ENCODE results near the gene NDST1.

Gene NDST1

DNA sequence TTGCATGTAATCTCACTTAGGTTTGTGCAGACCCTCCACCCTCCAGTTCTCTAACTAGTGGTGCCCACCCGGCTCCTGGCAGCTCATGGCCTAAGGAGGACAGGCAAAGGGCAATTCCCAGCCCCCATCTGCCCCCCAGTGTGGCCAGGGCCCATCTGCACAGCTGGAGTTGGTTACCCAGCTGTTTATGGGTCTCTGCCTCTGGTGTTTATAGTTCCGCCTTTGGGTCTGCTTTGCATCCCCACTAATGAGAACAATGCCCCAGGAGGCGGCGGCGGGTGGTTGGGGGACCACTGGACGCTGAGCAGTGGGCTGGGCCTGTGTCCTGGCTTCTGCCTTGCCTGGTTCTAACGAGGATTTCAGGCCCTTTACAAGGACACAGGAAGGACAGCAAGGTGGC, 62.4 kb downstream of the NDST1 start:
- no peak for DNase-seq (ENCODE audit: low read depth)

DNA sequence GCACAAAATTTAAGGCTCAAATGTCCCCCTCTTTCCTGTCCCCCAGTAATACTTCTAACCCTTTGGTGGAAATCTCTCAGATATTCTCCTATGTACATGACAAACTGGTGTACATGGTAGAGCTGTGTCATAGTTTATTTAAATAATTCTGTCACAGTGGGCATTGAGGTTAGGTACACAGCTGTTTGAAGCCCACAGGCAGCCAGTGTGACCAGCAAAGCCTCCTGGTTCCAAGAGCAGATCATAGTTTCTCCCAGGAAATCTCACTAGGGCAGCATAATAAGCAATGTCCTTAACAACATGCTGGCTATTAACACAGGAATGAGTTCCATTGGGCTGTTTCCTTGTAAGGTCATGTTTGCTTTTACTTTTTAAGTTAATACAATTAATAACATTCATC, 63.9 kb downstream of the NDST1 start:
- DNase-seq (ENCODE audit: low read depth): no peak

DNA sequence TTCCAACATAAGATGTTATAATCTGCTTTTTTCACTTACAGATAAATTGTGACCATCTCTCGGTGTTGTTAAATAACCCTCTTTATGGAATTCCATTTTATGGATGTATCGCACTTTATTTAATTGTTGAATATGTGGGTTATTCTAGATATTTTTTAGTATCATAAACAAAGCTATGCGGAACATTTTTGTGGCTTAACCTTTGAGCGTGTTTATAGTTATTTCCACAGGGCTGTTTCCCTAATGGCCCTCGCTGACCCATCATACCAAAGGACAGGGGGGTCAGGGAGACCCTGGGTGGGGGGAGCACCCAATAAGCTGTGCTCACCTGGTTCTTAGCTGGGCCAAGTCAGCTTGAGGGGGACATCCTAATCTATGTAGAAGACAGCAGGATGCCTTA, 65.3 kb downstream of the NDST1 start:
- DNase-seq (ENCODE audit: low read depth): no peak

DNA sequence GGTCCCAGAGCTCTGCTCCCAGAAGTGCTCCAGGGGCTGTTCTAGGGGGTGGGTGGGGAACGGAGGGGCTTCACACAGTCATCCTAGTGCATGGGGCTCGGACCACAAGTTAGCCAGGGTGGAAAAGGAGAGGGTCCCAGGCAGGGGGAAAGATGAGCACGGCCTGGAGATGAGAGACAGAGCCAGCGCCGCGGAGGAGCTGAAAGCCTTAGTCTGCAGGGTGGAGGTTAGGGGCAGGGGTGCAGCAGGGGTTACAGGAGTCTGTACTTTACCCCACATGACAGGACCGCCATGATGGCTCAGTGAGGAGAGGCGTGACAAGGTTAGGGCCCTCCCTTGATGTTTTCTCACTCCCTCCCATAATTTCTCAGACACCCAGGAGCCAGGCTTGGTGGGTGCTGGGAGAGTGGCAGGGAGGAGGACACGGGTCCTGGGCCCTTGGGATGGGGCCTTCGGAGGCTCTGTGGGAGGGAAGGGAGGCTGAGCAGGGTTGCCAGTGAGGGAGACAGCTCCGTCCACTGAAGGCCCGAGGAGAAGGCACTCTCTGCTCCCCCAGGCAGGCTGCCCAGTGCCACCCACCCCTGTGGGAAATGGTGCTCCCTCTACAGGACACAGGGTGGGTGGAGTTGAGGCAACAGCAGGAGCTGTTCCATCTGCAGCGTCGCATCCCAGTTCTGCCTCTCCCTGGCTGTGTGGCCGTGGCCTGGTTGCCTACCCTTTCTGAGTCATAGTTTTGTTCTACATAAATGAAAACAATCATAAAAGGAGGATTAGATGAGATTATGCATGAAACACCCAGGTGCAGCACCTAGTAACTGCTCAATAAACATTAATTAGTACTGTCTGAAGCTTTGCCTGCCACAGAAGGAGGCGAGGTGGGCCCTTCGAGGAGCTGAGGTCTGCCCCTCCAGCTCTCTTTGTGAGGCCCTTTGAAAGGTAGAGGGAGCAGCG, 66.2 kb downstream of the NDST1 start:
- no peak for DNase-seq (ENCODE audit: low read depth)

DNA sequence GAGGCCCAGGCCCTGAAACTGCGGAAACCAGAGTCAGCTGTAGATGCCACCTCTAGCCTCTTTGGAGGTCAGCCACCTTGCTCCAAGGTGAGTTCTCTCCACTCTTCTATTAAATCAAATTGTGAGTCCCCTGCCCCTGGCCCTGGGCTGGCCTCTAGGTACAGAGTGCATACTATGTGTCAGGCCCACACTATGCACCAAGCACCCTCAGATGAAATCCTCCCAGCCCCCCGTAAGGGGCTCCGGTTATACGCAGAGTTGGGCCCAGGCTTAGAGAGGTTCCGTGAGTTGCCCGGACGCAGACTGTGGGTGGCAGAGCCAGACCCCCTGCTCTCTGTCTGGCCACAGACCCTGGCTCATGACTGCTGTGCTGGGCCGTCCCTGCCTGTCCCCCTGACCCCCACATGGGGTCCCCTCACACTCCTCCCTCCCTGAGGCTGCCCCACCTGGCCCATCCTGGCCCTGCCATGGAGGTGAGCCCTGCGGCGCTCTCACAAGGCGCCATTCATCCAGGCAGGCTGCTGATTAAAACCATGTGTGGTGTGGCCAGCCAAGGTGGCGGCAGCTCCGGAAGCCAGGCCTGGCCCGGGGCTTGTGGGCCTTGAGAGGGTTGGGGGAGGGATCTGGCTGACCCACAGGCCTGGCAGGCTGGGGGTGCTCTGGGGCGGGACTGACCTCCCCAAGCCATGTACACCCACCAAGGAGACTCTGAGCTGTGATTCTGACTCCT, 67.1 kb downstream of the NDST1 start:
- no peak for DNase-seq (ENCODE audit: low read depth)

DNA sequence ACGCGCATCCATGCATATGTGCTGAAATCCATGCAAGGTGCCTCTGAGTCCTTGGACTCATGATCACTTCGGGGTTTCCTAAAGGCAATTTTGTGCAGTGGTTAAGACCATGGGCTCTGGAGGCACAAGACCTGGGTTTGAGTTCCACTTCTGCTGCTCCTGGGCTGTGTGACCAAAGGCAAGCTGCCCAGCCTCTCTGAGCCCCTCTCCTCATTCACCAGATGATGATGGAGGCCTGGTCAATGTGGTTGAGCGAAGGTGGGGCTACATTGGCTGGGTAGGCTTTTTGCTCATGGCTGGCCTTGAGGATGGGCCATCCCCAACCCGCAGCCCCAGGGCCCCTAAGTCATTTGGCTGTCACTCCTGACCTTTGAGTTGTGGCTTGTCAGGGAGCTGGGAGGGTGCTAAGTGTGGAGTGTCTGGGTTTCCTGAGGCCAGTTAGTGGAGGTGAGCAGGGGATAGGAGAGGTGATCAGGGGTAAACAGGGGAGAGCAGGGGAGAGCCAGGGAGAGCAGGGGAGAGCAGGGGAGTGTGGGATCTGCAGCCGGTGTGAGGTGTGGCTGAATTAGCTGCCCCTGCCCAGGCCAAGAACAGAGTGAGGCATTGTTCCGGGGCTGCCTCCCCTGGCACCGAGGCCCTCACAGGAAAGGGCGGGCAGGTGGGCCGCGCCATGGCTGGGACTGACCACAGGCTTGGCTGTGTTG, 68.0 kb downstream of the NDST1 start:
- DNase-seq (ENCODE audit: low read depth): no peak

DNA sequence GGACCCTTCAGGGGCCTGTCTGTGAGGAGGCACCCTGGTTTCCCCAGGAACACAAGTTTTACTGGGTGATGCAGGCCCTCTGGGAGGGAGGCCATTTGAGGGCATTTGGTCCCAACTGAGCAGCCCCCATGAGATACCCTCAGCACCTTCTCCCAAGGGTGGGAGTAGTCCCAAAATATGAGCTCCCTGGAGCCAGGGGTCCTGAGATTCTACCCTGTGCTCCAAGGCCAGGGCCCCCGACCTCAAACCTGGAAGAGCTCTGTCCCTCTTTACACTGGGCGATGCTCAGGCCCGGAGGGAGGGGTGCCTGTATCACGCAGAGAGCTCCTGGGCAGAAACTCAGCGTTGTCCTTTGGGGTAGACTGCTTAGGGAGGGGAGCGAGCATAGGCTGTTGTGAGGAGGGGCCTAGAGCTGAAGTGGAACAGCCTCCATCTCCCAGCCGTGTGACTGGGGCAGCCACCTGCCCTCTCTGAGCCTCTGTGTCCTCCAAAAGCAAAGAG, 68.6 kb downstream of the NDST1 start:
- no peak for DNase-seq (ENCODE audit: low read depth)

DNA sequence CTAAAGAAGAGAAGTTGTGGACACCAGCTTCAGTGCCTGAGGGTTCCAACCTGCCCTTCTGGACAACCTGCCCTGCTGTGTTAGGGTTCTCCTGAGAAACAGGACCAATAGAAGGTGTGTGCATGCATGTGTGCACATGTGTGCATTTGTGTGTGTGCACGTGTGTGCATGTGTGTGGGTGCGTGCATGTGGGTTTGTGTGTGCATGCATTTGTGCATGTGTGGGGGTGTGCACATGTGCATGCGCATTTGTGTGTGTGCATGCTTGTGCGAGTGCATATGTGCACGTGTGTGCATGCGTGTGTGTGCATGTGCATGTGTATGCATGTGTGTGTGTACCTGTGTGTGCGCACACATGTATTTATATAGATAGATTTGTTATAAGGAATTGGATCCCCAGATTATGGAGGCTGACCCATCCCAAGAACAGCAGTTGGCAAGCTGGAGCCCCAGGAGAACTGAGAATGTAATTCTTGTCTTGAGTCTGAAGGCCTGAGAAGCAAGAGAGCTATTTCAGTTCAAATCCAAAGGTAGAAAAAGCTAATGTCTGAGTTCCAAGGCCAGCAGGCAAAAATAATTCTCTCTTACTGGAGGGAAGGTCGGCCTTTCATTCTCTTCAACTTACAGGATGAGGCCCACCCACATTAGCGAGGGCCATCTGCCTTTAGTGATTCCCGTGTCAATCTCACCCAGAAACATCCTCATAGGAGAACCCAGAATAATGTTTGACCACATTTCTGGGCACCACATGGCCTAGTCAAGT, 69.6 kb downstream of the NDST1 start:
- no peak for DNase-seq (ENCODE audit: low read depth)

DNA sequence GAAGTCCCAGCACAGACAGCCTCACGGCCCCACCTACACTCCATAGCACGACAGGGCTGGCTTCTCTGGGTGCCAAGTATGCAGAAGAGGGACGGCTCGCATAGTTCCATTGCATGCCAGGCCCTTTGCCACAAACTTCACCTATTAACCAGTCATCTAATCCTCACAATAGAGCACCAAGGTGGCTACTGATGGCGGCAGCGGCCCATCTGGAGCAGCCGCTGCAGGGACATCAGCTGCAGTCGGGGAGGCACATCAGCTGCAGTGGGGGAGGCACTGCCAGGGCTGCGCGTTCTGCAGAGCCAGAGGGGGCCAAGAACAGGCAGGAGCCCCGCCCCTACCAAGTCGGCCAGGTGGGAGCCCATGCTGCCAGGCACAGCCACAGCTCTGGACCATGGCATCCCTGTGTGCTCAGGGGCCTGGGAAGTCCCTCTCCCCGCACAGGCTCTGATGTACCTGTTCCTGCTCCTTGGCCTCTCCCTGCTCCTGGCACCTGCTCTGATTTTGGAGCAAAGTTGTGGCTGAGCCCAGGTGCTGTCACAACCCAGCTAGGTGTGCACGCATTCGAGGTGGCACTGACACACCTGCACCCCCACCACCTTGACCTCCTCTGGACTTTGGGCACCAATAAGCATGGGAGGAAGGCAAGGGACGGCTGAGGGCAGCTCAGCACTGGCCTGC, 71.0 kb downstream of the NDST1 start:
- DNase-seq (ENCODE audit: low read depth): no peak

DNA sequence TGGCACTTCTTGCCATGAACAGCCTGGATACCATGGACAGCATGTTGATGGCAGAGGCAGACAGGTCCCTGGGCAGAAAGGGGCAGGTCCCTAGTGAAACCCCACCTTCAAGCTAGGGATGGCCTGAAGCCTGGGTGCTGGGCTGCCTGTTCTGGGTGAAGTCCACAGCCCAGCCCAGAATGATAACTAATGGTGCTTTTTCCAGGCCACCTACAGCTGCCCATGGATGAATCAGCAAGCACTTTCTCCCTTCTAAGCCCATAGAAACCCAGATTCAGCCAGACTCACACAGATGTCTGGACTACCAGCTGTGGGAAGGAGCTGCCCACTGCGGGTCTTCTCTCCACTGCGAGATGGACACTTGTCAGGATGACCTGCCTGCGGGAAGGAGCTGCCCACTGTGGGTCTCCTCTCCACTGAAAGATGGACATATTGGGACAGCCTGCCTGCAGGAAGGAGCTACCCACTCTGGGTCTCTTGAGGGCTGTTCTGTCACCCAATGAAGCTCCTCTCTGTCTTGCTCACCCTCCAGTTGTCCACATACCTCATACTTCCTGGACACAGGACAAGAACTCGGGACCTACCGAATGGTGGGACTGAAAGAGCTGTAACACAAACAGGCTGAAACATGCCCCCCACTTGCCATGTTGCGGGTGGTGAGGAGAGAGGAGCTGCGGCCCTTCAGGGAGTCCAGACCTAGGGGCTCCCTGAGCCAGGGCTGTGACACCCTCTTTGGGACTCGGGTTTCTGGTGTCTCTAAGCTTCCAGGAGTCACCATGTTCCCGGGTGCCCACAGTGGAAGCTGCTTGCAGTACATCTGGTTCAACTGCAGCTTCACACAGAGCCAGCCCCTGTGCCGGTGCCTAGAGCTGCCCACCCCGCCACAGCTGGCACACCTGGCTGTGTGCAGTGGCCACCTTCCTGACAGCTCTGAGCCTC, 71.8 kb downstream of the NDST1 start:
- no peak for DNase-seq (ENCODE audit: low read depth)

DNA sequence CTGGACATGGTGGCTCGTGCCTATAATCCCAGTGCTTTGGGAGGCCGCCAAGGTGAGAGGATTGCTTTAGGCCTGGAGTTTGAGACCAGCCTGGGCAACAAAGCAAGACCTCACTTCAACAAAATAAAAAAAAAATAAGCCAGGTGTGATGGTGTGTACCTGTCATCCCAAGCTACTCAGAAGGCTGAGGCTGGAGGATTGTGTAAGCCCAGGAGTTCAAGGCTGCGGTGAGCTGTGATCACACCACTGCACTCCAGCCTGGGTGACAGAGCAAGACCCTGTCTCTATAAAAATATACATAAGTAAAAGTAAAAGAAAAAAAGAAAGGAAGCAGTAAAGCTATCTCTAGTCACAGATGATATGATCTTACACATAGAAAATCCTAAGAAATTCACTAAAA, 73.0 kb downstream of the NDST1 start:
- no peak for DNase-seq (ENCODE audit: low read depth)

DNA sequence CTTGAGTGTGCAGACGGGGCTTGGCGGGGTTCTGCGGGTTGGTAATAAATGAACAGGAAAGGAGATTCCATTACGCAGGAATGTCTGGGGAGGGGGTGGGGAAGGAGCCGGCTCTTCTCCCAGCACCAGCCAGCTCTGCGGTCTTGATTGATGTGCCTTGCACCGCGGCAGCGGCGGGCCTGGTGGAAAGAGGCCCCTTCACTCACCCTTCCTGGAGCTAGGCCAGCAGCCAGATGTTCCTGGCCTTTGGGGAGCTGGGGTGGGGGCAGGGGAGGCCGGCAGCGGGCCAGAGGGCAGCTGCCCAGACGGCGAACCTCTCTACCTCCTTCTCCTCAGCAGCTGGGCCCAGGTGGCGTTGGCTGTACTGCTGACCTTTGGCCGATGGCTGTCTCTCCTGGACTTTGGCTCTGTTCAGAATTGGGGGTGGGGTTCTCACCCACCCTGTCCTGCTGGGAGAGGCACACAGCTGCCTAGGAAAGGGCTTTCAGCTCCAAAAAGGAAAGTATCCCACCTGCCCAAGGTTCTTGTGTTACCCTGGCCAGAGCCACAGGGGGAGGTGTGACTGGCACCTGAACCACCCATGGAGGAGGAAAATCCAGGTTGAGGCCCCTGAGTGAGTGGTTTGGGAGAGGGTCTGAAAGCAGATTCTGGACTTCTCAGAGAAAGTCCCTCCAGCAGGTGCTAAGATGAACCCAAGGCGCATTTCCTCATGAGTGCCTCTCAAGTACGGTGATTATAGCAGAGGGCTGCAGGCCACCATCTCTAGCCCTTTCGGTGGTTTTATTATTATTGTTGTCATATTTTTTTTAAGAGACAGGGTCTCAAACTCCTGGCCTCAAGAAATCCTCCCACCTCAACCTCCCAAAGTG, 74.5 kb downstream of the NDST1 start:
- no peak for DNase-seq (ENCODE audit: low read depth)

DNA sequence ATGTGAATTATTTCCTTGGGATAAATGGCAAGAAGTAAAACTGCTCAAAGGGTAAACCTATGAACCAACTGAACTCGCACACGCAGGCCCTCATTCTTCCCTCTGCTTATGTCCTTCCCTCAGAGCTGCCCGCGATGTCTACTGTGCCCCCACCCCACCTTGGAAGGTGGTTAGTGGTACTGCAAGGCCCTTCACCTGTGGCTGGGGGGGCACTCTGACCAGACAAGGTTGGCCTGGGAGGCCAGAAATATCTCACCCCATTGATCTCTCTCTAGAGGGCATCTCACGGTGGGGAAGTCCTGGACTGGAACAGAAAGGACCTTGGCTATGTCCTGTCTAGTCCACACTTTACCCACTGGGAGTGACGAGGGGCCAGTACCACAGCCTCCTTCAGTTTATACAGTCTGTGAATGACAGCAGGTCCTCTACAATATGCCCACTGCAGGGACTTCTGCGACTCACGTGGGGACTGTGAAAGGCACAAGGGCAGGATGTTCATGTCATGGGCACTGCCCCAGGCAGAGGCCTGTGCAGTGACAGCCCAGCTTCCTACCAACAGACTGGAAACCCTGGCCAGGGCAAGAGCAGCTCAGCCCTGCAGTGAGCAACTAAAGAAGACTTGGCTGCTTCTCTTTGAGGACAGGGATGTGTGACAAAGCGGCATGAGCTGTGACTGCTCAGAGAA, 75.8 kb downstream of the NDST1 start:
- DNase-seq (ENCODE audit: low read depth): no peak

DNA sequence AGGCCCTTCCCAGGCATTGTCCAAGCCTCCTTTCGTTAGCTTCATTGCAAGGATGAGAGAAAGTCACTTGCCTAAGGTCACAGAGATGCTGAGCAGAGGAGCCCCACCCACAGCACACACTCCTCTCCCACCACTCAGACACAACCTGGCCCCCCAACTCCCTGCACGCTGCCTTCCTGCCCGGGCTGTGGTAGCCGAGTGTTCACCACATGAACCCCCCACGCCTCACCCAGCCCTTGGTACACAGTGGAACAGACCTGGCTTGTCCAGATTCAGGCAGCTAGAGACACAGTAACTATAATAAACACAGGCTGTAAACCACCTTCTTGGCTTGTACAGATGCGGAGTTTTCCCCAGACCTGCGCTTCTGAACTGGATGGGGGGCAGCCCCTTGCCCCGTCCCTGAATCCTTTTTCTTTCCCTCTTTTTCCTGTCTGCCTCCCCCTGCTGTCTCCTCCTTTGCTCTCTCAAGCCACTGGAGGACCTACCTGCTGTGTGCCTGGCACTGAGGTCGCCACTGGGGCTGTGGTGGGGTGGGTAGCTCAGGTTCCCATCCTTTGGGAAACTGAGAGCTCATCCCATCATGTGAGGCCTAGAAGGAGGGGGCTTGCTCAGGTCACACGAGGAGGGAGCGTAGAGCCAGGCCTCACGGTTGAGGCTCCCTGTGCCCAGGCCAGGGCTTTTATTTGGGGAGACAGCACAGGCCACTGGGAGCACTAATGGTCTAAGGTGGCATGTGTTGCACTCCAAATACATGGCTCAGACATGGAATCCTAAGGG, 76.8 kb downstream of the NDST1 start:
- DNase-seq (ENCODE audit: low read depth): no peak

DNA sequence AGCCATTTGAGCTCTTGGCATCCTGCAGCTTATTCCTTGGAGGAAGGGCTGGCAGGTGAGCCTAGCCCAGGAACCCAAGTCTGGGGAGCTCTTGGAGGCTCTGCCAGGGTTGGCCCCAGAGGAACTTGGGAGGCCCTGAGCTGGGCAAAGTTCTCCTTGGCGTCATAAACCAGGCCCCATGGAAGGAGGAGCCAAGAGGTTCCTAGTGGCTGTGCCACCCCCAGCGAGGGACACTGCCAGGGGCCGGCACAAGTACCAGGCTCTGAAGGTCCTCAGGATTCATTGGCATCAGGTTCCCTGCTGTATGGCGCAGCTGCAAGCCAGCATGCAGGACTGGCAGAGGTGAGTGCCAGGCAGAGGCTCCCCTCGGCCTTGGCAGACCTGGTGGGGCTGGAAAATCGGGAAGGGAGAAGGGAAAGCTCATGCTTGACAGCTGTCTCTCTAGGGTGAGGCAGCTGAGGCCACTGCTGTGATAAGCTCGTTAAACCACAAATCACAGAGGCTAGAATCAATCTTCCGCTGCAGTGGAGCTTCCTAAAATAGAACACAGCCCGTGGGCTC, 77.9 kb downstream of the NDST1 start:
- DNase-seq (ENCODE audit: low read depth): no peak

DNA sequence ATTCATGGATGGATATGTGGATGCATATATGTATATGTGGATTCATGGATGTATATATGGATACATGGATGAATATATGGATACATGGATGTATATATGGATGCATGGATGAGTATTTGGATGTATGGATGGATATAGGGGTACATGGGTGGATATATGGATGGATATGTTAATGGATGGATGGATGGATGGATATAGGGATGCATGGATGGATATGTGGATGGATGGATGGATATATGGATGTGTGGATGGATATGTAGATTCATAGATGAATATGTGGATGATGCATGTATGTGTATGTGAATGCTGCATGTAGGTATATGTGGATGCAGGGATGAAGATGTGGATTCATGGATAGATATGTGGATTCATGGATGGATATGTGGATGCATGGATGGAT, 79.1 kb downstream of the NDST1 start:
- DNase-seq (ENCODE audit: low read depth): no peak

DNA sequence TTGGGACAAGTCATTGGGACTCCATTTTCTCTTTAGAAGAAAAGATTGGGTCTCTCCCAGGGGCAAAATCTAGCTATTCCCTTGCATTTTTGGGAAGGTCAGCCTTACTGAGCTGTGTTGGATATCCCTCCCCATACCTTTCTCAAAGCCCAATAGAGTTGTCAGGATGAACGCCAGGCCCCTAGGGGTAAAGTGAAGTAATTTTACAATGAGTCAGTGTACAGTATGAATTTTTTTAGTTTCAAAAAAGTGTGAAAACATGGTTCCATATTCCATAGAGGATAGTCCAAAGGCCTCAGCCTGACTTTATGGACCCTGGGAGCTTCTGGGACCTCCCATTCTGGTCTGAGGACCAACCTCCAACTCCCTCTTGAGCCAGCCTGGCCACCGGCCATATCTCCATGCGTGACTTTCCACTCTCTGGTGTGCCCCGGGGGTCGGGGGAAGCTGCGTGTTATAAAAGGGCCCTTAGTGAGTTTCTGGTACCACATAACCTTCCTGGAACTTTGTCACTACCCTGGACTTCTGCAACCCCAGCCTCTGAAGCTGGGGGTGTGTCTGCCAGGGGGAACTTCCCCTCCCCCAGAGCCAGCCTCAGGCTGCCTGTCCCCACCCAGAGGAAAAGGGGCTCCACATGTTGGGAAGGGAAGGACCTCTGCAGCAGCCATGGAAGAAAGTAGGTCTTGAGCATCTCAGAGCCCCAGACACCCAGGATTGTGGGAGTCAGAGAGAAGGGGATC, 80.1 kb downstream of the NDST1 start:
- no peak for DNase-seq (ENCODE audit: low read depth)

All from activated T-cell treated with anti-CD3 and anti-CD28 coated beads for 24 hours (primary cell).